GM23338 (cell line): ENCODE measurements around the gene ABCD2. TPM values are rescaled to one million over a fixed set of nuclear protein-coding genes. Genes with fewer than 3 reads are reported as not detected.

Source experiments
- ATAC-seq: fragments of 200-7000 bp; cut with Tn5 transposase; 3 replicates; pipeline ENCODE4 v1.9.1; 2020
- DNase-seq: peaks from one replicate; pipeline ENCODE4 v3.0.0-alpha.2; 2015; ENCODE audit warnings: low spot score
- H2AFZ ChIP-seq: fragments of 200-600 bp; sonication (generic); 2 replicates; pipeline ENCODE4 v1.8.0; 2016; ENCODE audit warnings: antibody characterized with exemption, mild to moderate bottlenecking, moderate library complexity
- H3F3A ChIP-seq: fragments of 200-600 bp; sonication (generic); replicated peaks from 2 replicates; pipeline ENCODE4 v1.8.0; 2017; ENCODE audit warnings: antibody characterized with exemption, mixed run types, low read depth
- H3K27ac ChIP-seq: fragments of 200-600 bp; sonication (generic); 2 replicates; pipeline ENCODE4 v1.6.1; 2016; ENCODE audit warnings: low read depth
- H3K27me3 ChIP-seq: fragments of 200-600 bp; sonication (generic); 2 replicates; pipeline ENCODE4 v1.8.0; 2016; ENCODE audit warnings: mild to moderate bottlenecking, mixed run types, moderate library complexity; ENCODE audit not compliant: insufficient read depth
- H3K36me3 ChIP-seq: fragments of 200-600 bp; sonication (generic); 2 replicates; pipeline ENCODE4 v1.8.0; 2016; ENCODE audit warnings: mild to moderate bottlenecking; ENCODE audit not compliant: insufficient read depth
- H3K4me1 ChIP-seq: fragments of 200-600 bp; sonication (generic); 2 replicates; pipeline ENCODE4 v1.8.0; 2016; ENCODE audit warnings: mild to moderate bottlenecking, moderate library complexity; ENCODE audit not compliant: insufficient read depth
- H3K4me2 ChIP-seq: fragments of 200-600 bp; sonication (generic); 2 replicates; pipeline ENCODE4 v1.7.1; 2017; ENCODE audit warnings: mixed run types
- H3K4me3 ChIP-seq: fragments of 200-600 bp; sonication (generic); 2 replicates; pipeline ENCODE4 v1.6.1; 2016; ENCODE audit warnings: mixed run types
- H3K79me2 ChIP-seq: fragments of 200-600 bp; sonication (generic); replicated peaks from 2 replicates; pipeline ENCODE4 v1.8.0; 2017; ENCODE audit warnings: mild to moderate bottlenecking; ENCODE audit not compliant: insufficient read depth
- H3K9me2 ChIP-seq: fragments of 200-600 bp; sonication (generic); 2 replicates; pipeline ENCODE4 v1.8.0; 2017; ENCODE audit not compliant: insufficient read depth
- H4K20me1 ChIP-seq: fragments of 200-600 bp; sonication (generic); replicated peaks from 2 replicates; pipeline ENCODE4 v1.8.0; 2017; ENCODE audit warnings: mild to moderate bottlenecking; ENCODE audit not compliant: insufficient read depth
- H3K27ac Mint-ChIP-seq: 2 replicates; pipeline ENCODE4 v1.8.0; 2020; ENCODE audit warnings: inconsistent platforms, mild to moderate bottlenecking, moderate library complexity, mixed read lengths
- H3K27me3 Mint-ChIP-seq: 3 replicates; pipeline ENCODE4 v1.8.0; 2022; ENCODE audit warnings: low read depth, mild to moderate bottlenecking, moderate library complexity, mixed read lengths, inconsistent platforms; ENCODE audit not compliant: insufficient read depth, poor library complexity
- H3K36me3 Mint-ChIP-seq: 3 replicates; pipeline ENCODE4 v1.8.0; 2021; ENCODE audit warnings: low read depth, mild to moderate bottlenecking, inconsistent platforms, moderate library complexity, mixed read lengths
- H3K4me1 Mint-ChIP-seq: 3 replicates; pipeline ENCODE4 v1.8.0; 2020; ENCODE audit warnings: mild to moderate bottlenecking, inconsistent platforms, mixed read lengths
- H3K4me3 Mint-ChIP-seq: 3 replicates; pipeline ENCODE4 v1.8.0; 2021; ENCODE audit warnings: moderate library complexity, mild to moderate bottlenecking, inconsistent platforms, mixed read lengths
- H3K9me3 Mint-ChIP-seq: 3 replicates; pipeline ENCODE4 v1.8.0; 2020; ENCODE audit warnings: moderate library complexity, mild to moderate bottlenecking, inconsistent platforms, mixed read lengths
- CREB1 ChIP-seq: fragments of 250-450 bp; sonication (Bioruptor Pico); IDR thresholded peaks from 2 replicates; pipeline ENCODE4 v1.5.0; 2020; ENCODE audit warnings: low read depth, mild to moderate bottlenecking, moderate library complexity
- CTCF ChIP-seq, 2 experiments: fragments of 200-600 bp in 1 of 2; sonication (generic) in 1 of 2; conservative IDR thresholded peaks; 2 replicates each; pipeline versions ENCODE4 v1.5.1 to v1.6.1; 2016 to 2017; ENCODE audit warnings: antibody characterized with exemption in 2 of 2, low read depth in 2 of 2, mild to moderate bottlenecking in 2 of 2, moderate library complexity in 1 of 2
- EZH2 ChIP-seq: fragments of 200-600 bp; sonication (generic); IDR thresholded peaks from one replicate; pipeline ENCODE4 v1.8.0; 2017; ENCODE audit warnings: antibody characterized with exemption, mild to moderate bottlenecking, low read depth; ENCODE audit not compliant: unreplicated experiment
- NANOG ChIP-seq: IDR thresholded peaks from 2 replicates; pipeline ENCODE4 v1.6.1; 2016; ENCODE audit warnings: antibody characterized with exemption, borderline replicate concordance
- POLR2AphosphoS5 ChIP-seq: IDR thresholded peaks from 2 replicates; pipeline ENCODE4 v1.6.1; 2016; ENCODE audit warnings: antibody characterized with exemption, low read depth
- ZNF331 ChIP-seq: fragments of 250-450 bp; sonication (Bioruptor Pico); IDR thresholded peaks from 2 replicates; pipeline ENCODE4 v1.5.0; 2020; ENCODE audit warnings: low read depth, mild to moderate bottlenecking, moderate library complexity
- long read RNA-seq: library from polyadenylated mRNA; unstranded; transcript quantifications from one replicate; pipeline ENCODE4 v2.0.0, GENCODE V29; 2020; ENCODE audit not compliant: unreplicated experiment
- polyA plus RNA-seq: library from polyadenylated mRNA; unstranded; fragments of >200 nt; fragmentation: Nextera tagmentation; extraction: Ambion mirVana; gene quantifications from 2 replicates; pipeline ENCODE4 v1.2.1, GENCODE V29; 2016
- total RNA-seq: library from RNA; depleted of rRNA; stranded (reverse); fragments of >200 nt; shearing (Covaris generic); gene quantifications from 2 replicates; pipeline ENCODE4 v1.2.3, GENCODE V29; 2014; rRNA removed
- TF ChIP-seq, protein P1 (sequence below): fragments of 250-450 bp; sonication (Bioruptor Pico); IDR thresholded peaks from 2 replicates; pipeline ENCODE4 v1.5.0; 2020; ENCODE audit warnings: mild to moderate bottlenecking, moderate library complexity

Gene ABCD2
- total RNA-seq (0.04 TPM in 1 of 2 replicates, not detected in the other), polyA plus RNA-seq (not detected in 2 replicates)
- long read RNA-seq: 0 reads

DNA sequence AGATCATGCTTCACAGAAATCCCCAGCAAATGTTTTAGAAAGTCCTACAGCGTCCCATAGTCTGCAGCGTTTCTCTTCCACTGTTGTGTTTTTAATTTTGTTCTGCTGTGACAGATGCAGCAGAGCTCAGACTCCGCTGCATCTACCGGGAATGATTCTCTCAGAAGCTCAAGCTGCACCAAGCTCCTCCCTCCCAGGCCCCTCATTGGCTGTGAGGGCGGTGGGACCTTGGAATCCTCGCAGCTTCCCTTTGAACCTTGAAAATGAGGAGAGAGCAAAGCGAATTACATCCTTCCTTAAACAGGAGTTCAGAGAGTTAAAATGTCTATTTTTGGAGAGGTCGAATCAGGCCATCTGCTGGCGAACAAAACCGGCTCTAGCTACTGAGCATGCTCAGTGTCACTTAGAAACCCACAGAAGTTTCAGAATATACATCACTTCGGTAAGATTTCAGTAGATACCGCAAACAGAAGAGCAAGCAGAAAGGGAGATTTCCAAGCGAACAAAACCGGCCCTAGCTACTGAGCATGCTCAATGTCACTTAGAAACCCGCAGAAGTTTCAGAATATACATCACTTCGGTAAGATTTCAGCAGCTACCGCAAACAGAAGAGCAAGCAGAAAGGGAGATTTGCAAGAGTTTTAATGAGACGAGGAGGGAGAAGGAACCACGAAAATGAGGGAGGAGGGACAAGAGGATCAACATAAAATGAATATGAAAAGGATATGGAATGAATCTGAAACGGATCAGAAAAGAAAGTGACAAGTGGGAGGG is at the start of gene ABCD2:
Gene ABCD2, minus strand, starts transcription at position 144 of the 774 bp plus-strand sequence. CDS start 188 bp downstream, outside the sequence.
- Histone ChIP-seq H3K4me1 (no peaks in the 10 kb centered on the region), H3K4me3 (peak within 1 kb of the TSS; percentile 56), H3K27ac (no peak within 1 kb of the TSS), H3K79me2 (no peaks in the 10 kb centered on the region), H3K27me3 (no peaks in the 10 kb centered on the region), H3K4me2 (peak within 1 kb of the TSS; percentile 78), H3F3A (0 out of 2 replicates have a peak, but pooled peaks cover 3% of the 10 kb centered on the region), H2AFZ (peak within 1 kb of the TSS; percentile 78), H4K20me1 (no peaks in the 10 kb centered on the region), H3K9me2 (no peaks in the 10 kb centered on the region), H3K36me3 (no peaks in the 10 kb centered on the region)
- Mint-ChIP-seq H3K27ac (no peak within 1 kb of the TSS), H3K27me3 (peaks cover 5% of the 10 kb centered on the region), H3K36me3 (no peaks in the 10 kb centered on the region), H3K9me3 (no peaks in the 10 kb centered on the region), H3K4me1 (peaks cover 3% of the 10 kb centered on the region; the same call in 1 of the 3 replicates), H3K4me3 (no peak within 1 kb of the TSS; the same call in 1 of the 3 replicates)
- TF ChIP-seq NANOG: no peak
- TF ChIP-seq POLR2AphosphoS5: no peak
- 0 out of 4 replicates have a peak, but pooled peaks of 1 of the 2 experiments have one; percentile 11 for TF ChIP-seq CTCF (conservative IDR thresholded peaks at IDR 0.05; ENCODE audit: low read depth in 2 of 2)
- peak; percentile 99 for ATAC-seq
- DNase-seq: peak; percentile 90

DNA sequence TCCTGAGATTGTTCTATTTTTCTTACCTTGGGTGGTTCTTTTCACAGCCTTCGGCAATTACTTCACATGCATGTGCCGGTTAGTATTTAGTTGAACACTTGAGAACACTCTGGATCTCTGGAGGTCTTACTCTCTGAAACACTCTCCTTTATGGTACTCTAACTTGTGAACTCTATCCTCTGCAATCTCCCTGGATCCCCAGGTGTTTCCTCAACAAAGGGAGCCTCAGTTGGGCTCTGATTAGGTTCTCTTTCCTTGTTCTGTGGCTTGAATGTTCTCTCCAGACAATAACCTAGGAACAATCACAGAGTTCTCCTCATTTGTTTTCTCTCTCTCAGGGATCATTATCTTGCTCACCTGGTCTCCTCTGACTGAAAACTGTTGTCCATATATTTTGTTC is 40.5 kb upstream of the ABCD2 start:
- DNase-seq (peak; percentile 5), ATAC-seq (peak; percentile 75)
- H3K36me3 Mint-ChIP-seq: no peaks in the 10 kb centered on the region
- Histone ChIP-seq H3K4me2 (no peak overlapping the region), H2AFZ (no peak overlapping the region), H3K79me2 (no peaks in the 10 kb centered on the region), H3K27me3 (no peaks in the 10 kb centered on the region), H3K4me3 (no peak overlapping the region), H3K4me1 (no peaks in the 10 kb centered on the region), H3K36me3 (no peaks in the 10 kb centered on the region), H4K20me1 (no peaks in the 10 kb centered on the region), H3K9me2 (no peaks in the 10 kb centered on the region), H3F3A (no peaks in the 10 kb centered on the region), H3K27ac (no peak overlapping the region)
- H3K27ac Mint-ChIP-seq: no peak overlapping the region
- TF ChIP-seq, protein P1, sequence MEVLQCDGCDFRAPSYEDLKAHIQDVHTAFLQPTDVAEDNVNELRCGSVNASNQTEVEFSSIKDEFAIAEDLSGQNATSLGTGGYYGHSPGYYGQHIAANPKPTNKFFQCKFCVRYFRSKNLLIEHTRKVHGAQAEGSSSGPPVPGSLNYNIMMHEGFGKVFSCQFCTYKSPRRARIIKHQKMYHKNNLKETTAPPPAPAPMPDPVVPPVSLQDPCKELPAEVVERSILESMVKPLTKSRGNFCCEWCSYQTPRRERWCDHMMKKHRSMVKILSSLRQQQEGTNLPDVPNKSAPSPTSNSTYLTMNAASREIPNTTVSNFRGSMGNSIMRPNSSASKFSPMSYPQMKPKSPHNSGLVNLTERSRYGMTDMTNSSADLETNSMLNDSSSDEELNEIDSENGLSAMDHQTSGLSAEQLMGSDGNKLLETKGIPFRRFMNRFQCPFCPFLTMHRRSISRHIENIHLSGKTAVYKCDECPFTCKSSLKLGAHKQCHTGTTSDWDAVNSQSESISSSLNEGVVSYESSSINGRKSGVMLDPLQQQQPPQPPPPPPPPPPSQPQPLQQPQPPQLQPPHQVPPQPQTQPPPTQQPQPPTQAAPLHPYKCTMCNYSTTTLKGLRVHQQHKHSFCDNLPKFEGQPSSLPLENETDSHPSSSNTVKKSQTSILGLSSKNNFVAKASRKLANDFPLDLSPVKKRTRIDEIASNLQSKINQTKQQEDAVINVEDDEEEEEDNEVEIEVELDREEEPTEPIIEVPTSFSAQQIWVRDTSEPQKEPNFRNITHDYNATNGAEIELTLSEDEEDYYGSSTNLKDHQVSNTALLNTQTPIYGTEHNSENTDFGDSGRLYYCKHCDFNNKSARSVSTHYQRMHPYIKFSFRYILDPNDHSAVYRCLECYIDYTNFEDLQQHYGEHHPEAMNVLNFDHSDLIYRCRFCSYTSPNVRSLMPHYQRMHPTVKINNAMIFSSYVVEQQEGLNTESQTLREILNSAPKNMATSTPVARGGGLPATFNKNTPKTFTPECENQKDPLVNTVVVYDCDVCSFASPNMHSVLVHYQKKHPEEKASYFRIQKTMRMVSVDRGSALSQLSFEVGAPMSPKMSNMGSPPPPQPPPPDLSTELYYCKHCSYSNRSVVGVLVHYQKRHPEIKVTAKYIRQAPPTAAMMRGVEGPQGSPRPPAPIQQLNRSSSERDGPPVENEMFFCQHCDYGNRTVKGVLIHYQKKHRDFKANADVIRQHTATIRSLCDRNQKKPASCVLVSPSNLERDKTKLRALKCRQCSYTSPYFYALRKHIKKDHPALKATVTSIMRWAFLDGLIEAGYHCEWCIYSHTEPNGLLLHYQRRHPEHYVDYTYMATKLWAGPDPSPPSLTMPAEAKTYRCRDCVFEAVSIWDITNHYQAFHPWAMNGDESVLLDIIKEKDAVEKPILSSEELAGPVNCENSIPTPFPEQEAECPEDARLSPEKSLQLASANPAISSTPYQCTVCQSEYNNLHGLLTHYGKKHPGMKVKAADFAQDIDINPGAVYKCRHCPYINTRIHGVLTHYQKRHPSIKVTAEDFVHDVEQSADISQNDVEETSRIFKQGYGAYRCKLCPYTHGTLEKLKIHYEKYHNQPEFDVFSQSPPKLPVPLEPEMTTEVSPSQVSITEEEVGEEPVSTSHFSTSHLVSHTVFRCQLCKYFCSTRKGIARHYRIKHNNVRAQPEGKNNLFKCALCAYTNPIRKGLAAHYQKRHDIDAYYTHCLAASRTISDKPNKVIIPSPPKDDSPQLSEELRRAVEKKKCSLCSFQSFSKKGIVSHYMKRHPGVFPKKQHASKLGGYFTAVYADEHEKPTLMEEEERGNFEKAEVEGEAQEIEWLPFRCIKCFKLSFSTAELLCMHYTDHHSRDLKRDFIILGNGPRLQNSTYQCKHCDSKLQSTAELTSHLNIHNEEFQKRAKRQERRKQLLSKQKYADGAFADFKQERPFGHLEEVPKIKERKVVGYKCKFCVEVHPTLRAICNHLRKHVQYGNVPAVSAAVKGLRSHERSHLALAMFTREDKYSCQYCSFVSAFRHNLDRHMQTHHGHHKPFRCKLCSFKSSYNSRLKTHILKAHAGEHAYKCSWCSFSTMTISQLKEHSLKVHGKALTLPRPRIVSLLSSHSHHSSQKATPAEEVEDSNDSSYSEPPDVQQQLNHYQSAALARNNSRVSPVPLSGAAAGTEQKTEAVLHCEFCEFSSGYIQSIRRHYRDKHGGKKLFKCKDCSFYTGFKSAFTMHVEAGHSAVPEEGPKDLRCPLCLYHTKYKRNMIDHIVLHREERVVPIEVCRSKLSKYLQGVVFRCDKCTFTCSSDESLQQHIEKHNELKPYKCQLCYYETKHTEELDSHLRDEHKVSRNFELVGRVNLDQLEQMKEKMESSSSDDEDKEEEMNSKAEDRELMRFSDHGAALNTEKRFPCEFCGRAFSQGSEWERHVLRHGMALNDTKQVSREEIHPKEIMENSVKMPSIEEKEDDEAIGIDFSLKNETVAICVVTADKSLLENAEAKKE (CRISPR knock-in tag): no peak
- TF ChIP-seq NANOG: no peak
- TF ChIP-seq EZH2: no peak
- TF ChIP-seq CREB1: no peak
- no peak for TF ChIP-seq CTCF (conservative IDR thresholded peaks at IDR 0.05; ENCODE audit: low read depth in 2 of 2)
- TF ChIP-seq ZNF331: no peak
- no peak for TF ChIP-seq POLR2AphosphoS5
- no peaks in the 10 kb centered on the region for H3K27me3 Mint-ChIP-seq
- no peaks in the 10 kb centered on the region for H3K4me1 Mint-ChIP-seq
- no peak overlapping the region for H3K4me3 Mint-ChIP-seq
- no peaks in the 10 kb centered on the region for H3K9me3 Mint-ChIP-seq
